CD4-positive, alpha-beta T cell treated with Interleukin-12 subunit alpha and Interleukin-12 subunit beta, for 1 hour (primary cell): Measurements from ENCODE around the gene PCNX2.

Experiments used
- DNase-seq: peaks from one replicate; pipeline ENCODE4 v3.0.0-alpha.2; 2020

PCNX2 gene

GRCh38 chr1:233055879-233056641, 239.5 kb downstream of the PCNX2 start:
- no peak for DNase-seq

- DNase-seq = no peak
Measured at GRCh38 chr1:233045588-233045987, 249.9 kb downstream of the PCNX2 start.

DNA sequence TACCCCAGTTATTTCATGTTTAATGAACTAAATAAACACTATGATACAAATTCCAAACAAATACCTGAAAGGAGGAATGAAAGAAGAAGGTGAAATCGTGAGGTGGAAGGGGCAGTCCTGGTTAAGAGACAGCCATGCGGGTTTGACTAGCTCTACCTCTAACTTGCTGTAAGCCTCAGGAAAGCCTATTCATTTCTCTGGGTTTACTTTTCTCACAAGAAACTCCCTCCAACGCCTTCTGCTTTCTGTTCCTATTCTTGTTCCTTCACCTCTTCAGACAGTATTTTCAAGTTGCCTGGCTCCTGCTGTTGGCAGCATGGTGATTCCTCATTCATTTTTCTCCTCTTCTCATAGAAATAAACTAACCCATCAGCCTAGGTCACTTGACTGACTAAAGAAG, 252.7 kb downstream of the PCNX2 start:
- no peak for DNase-seq

DNA sequence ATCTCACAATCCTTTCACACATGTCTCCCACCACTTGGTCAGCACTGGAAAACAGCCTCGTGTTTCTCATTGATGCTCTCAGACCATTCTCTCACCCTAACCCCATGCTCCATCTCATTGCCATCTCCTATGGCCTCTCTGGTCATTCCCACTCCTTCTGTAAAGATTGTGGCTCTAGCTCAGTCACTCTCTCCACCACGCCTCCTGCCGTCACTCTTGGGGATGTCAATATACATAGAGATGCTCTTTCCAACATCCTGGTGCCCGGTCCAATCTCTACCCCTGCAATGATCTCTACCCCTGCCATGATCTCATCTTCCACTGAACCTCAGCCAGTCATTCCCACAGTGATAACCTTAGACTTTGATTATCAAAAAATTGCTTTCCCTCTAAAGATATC, 255.0 kb downstream of the PCNX2 start:
- no peak for DNase-seq

DNA sequence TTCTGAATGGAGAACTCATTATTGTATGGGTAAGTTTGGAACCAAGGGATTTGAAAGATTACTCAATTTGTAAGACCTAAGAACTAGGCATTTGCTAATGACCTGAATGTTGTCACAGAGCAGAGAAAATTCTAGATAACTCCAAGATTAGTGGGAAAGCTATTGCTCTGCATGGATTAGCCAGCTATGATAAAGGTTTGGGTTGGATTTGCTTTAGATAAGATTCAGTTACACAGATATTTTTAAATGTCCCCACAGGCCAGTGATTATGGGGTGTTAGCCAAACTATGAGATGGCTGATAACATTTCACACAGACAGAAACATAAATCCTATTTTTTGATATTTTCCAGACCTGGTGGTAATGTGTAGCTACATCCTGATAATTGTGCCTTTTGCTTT, 256.9 kb downstream of the PCNX2 start:
- no peak for DNase-seq

DNA sequence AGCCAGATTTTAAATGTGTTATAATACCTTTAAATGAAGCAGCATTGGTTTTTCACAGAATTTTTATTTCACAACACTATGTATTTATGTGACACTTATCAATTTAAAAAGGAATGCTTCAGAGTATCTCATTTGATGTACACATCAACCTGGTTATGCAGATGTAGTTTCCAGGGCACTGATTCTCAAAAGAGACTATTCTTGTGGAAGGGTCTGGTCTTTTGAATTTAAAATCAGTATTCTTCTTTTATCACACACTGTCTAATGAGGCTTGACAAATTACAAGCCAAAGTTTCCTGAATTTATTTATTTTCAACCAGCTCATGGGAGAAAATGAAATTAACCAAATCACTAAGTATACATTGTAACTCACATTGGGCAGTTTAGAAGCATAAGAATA, 257.7 kb downstream of the PCNX2 start:
- no peak for DNase-seq

- DNase-seq = no peak
Measured at GRCh38 chr1:233034836-233035235, 260.7 kb downstream of the PCNX2 start.

- no peak for DNase-seq
Measured at GRCh38 chr1:233033361-233033760, 262.2 kb downstream of the PCNX2 start.

DNA sequence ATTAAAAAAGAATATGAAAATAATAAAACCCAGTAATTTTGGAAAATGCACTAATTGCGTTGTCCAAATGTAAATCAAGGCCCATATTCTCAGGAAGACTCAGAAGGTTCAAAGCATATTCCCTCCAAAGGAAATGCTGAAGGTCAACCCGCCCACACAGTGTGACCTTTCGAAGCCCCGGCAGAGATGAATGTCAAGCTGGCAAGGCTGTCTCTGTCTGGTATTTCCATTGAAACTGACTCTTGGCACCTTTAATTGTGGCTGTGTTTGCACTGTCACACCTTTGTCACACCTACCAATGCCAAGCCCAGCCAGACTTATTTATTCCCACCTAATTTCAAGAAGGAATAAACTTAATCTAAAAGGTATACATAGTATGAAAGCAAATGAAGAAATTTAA, 262.6 kb downstream of the PCNX2 start:
- DNase-seq = no peak

- DNase-seq = no peak
Measured at GRCh38 chr1:233031521-233031920, 264.0 kb downstream of the PCNX2 start.

DNA sequence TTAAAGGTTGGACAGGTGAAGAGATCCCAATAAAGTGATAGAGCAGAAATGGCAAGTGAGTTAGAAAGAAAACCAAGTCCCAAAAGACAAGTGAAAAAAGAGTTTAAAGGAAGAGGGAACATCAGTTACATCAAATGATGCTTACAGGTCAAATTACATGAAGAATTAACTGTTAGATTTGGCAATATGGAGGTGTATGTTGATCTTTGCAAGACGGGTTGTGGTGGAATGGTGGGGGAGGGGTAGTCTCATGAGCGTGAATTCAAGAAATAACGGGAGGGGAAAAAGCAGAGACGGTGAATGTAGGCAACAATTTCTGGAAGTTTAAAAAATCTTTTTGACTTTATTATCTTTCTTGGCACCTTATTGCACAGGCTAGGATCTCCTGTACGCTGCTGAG, 268.5 kb downstream of the PCNX2 start:
- DNase-seq = no peak

- no peak for DNase-seq
Measured at GRCh38 chr1:233025567-233025966, 270.0 kb downstream of the PCNX2 start.

DNA sequence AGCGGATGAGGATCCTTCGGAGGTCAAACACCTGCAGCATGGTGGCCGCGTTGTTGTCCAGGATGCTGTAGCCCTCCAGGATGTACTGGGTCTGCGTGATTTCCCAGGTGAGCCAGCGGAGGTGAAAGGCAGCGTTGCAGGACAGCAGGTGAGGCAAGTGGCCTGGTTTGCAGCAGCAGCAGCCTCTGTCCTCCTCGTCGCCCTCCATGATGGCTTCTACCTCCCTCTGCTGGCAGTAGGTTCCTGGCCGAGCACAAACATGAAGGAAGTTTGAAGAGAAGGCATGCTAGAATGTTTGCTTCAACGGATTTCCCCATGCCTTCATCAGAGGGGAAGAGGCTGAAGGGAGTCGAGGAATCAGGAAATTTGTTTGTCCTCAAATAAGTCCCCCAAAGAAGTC, 270.4 kb downstream of the PCNX2 start:
- DNase-seq = no peak

GRCh38 chr1:233024199-233024598, 271.3 kb downstream of the PCNX2 start:
- DNase-seq = no peak

DNA sequence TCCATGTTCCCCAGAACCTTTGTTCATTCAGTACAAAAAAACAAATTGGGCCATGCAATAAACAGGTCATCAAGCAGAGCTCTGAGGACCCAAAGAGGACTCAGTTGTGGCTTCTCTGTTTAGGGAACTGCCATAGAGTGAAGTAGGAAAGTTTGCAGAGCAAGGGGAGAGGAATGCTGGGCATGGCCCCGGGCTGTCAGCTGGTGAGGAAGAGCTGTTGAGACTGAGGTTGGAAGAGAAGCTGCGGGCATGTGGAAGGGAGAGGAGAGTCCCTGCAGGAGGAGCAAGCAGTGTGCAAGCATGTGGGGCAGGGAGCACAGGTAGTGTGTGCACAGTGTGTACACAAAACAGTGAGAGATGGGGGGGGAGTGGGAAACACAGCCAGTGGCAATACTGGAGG, 273.3 kb downstream of the PCNX2 start:
- DNase-seq = no peak

- no peak for DNase-seq
Measured at GRCh38 chr1:233020426-233020825, 275.1 kb downstream of the PCNX2 start.

GRCh38 chr1:233019778-233020325, 275.7 kb downstream of the PCNX2 start:
- DNase-seq = no peak

DNA sequence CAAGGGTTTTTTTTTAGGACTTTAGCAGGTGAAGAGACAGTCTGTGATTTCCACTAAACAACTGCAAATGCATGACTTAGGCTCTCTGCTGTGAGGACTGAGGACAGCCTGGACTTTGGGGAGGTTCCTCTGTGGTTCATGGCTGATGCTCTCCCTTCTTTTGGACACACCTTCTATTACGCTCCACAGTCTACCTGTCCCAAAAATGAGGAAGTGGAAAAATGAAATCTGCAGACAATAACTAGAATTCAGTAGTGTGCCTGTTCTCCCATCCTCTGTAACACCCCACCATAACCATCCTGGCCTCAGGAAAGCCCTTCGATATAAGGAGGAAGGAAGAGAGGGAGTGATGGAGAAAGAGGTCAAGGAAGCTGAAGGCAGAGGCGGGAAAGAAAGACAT, 276.4 kb downstream of the PCNX2 start:
- no peak for DNase-seq

- DNase-seq = no peak
Measured at GRCh38 chr1:233016798-233017197, 278.7 kb downstream of the PCNX2 start.

DNA sequence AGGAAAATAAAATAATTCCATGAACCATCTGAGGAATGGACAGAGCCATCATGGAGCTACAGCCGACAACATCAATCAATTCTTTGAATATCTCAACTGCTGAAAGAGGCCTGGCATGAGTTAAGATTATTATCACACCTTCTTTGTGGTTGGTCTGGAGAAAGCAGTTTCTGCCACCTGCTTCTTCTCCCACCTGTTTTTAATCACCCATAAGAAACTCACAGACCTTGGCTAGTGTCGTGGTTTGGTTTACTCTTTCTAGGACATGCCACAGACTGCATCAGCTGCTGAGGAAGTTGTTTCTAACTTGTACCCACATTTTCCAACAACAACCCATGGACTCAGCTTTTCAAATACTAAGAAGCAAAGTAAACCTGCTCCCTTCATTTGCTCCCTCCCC, 279.6 kb downstream of the PCNX2 start:
- no peak for DNase-seq

GRCh38 chr1:233012021-233012420, 283.5 kb downstream of the PCNX2 start:
- DNase-seq = no peak

DNA sequence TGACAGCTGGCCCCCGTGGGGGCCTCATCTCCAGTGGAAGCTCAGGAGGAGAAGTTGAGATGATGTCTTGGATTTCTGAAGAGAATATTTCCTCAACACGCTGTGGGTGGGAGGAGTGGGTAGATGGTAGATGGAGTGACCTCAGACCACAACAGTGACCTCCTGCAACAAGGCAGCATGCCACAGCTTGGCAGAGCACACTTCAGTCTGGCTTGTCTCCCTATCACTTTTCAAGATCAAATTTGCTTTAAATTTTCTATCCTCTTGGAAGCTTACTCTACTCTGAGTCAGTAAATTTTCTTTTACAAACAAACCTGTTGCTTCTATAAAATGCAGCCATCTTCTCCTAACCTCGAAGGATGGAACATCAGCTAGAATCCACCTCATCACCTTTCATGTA, 285.4 kb downstream of the PCNX2 start:
- no peak for DNase-seq

- no peak for DNase-seq
Measured at GRCh38 chr1:233006541-233006973, 289.0 kb downstream of the PCNX2 start.

- DNase-seq = no peak
Measured at GRCh38 chr1:233006108-233006507, 289.4 kb downstream of the PCNX2 start.

DNA sequence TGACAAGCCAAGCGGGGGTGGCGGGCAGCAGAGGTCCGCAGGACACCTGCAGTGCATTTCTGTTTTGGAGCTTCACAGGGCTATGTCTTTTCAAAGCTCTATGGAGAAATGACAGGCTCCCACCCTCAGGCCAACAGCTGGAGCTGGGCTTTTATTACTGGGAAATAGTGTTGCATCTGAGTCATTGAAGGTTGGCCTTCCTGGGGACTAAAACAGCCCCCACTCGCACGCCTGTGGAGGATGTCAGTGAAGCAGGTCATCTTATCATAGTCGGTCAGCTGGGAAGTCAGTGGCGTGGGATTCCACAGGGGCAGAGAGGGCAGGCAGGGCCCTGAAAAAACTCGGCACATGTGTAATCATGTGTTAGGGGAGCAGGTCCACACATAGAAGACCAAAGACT, 289.8 kb downstream of the PCNX2 start:
- DNase-seq = no peak
